Right ventricle myocardium superior (tissue), 1 donor: ENCODE data around the gene MAP3K1. TPM values are rescaled to one million over a fixed set of nuclear protein-coding genes. Genes with fewer than 3 reads are reported as not detected.

Source experiments
- ATAC-seq: fragments of 200-7000 bp; cut with Tn5 transposase; one replicate; pipeline ENCODE4 v1.9.1; 2020; ENCODE audit warnings: mild to moderate bottlenecking; ENCODE audit not compliant: poor library complexity
- DNase-seq: peaks from one replicate; pipeline ENCODE4 v3.0.0-alpha.2; 2020
- intact Hi-C: fragments of 100-400 bp; cut with DNase I; formaldehyde crosslinking; loops from one replicate; pipeline ENCODE4 v1.11.2; 2022
- total RNA-seq: library from RNA; stranded (reverse); fragmentation: NEBNext Ultra II Directional; extraction: Animal tissue kit (Norgen Biotek cat#: 25700); gene quantifications from one replicate; pipeline ENCODE4 v1.2.1, GENCODE V29; 2021
- donor health status: DM: no; HTN: yes; CAD: no; lungs with severe emphysema.

MAP3K1 gene
- total RNA-seq, 1 donor from 2014 or later: 5.6 TPM

GRCh38 chr5:56871777-56872176 is 56.4 kb downstream of the MAP3K1 start:
- ATAC-seq (no peak), DNase-seq (no peak)
- intact Hi-C loops: no loop called here

GRCh38 chr5:56873056-56873455 is 57.7 kb downstream of the MAP3K1 start:
- intact Hi-C loops: no loop called here
- ATAC-seq (no peak), DNase-seq (no peak)

GRCh38 chr5:56876327-56876726 is 61.0 kb downstream of the MAP3K1 start:
- ATAC-seq: no peak
- intact Hi-C loops: no loop called here
- DNase-seq: no peak

DNA sequence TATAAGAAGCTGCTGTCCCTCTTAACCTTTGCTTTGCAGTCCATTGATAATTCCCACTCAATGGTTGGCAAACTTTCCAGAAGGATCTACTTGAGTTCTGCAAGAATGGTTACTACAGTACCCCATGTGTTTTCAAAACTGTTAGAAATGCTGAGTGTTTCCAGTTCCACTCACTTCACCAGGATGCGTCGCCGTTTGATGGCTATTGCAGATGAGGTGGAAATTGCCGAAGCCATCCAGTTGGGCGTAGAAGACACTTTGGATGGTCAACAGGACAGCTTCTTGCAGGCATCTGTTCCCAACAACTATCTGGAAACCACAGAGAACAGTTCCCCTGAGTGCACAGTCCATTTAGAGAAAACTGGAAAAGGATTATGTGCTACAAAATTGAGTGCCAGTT is 66.2 kb downstream of the MAP3K1 start:
- ATAC-seq (no peak), DNase-seq (no peak)
- intact Hi-C loops: no loop called here

DNA sequence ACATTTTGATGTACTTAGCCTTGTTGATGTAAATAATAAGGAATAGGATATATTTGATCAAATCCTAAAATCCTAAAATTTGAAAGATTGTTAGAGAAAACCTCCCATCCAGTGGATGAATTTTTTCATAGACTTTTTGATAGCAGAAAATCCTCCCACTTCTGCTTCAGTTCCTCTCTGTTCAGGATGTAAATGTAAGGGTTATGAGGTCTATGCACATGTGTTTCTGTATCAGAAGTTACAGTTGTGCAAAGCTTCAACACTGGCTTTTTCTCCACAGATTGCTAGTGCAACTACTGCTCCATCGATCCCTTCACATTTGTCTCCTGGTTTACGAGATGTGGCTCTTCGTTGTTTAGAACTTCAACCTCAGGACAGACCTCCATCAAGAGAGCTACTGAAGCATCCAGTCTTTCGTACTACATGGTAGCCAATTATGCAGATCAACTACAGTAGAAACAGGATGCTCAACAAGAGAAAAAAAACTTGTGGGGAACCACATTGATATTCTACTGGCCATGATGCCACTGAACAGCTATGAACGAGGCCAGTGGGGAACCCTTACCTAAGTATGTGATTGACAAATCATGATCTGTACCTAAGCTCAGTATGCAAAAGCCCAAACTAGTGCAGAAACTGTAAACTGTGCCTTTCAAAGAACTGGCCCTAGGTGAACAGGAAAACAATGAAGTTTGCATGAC is 78.1 kb downstream of the MAP3K1 start:
- no peak for DNase-seq
- intact Hi-C loops: no loop called here
- ATAC-seq: no peak

DNA sequence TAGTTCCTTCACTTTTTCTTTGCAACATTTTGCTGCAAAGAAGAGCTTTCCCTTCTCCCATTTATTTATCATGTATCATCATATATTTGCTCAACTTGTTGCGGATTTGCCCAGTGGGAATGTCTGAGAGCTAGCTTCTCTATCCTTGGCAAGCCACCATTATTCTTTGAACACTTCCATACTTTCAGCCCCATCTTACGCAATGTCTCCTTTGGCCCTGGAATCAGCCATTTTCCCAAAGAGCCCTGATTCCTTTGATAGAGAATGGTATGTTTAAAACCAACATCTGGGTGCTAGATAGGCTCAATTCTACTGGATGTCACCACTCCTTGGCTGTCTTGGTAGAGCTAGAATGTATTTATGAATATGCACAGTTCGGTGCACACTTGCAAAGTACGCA is 81.4 kb downstream of the MAP3K1 start:
- intact Hi-C loops: no loop called here
- DNase-seq (no peak), ATAC-seq (no peak)

DNA sequence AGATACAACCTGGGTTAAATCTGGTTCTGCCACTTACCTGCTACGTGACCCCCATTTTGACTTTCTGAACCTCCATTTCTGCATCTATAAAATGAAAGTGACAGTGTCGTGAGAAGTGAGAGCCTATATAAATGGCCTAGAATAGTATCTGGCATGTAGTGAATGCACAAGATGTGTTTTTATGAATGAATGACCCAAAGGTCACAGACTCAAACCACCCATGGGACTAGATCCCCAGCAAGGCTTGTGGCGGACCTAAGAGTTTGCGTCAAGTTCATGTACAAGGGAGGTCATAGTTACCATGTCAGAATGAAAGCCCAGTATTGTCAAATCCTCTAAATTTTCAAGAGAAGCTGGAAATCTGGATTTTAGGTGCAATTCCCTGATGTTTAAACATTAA is 82.9 kb downstream of the MAP3K1 start:
- intact Hi-C loops: no loop called here
- ATAC-seq: no peak

GRCh38 chr5:56900395-56900794 is 85.0 kb downstream of the MAP3K1 start:
- intact Hi-C loops: loop anchor here (5.0 to 10.0 kb wide), 2 partner anchors 234 to 322 kb away; no protein-coding TSS in a partner anchor
- ATAC-seq (no peak), DNase-seq (no peak)

More for the DNA sequence above, 82.9 kb downstream of the MAP3K1 start:
- no peak for DNase-seq

DNA sequence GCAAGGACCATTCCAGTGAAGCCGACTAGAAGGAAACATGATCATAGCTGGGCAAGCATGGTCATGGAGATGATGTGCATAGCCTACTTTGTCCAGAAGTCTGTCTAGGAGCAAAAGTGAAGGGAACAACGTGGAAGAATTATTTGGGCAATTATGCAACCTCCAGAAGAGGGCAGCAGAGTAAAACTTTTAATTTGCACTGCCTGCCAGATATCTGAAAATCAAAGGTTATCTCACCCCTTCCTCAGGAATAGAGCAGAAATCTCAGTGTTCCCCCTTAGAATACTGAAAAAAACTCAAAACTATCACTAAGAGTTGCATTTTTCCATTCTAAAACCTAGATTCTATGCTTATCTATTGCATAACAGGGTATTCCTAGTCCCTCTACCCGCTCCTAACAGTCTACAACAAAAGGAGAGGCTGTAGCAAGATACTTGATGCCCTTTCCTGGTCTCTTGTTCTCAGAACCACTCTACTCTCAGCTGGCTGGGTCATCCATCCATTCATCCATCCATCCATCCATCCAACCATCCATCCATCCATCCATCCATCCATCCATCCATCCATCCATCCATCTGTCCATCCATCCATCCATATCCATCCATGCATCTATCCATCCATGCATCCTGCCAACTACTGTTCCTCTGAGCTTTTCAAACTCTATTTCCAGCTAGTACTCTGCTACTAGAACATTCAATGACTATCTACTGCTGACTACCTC is 85.7 kb downstream of the MAP3K1 start:
- intact Hi-C loops: loop anchor here (5.0 to 10.0 kb wide), 2 partner anchors 234 to 321 kb away; no protein-coding TSS in a partner anchor
- ATAC-seq: peak; percentile 74
- DNase-seq: no peak

GRCh38 chr5:56908942-56909293 is 93.6 kb downstream of the MAP3K1 start:
- ATAC-seq: peak; percentile 77
- peak; percentile 85 for DNase-seq
- intact Hi-C loops: loop anchor here (10.0 kb wide), 1 partner anchor 226 kb away; no protein-coding TSS in a partner anchor

GRCh38 chr5:56909294-56910209 is 94.2 kb downstream of the MAP3K1 start, which contains the start of gene SETD9:
TSS of gene SETD9 (plus strand) at chr5:56909596. CDS start at chr5:56909646, 50 bp downstream.
- DNase-seq (peak; percentile 100), ATAC-seq (peak; percentile 96)
- intact Hi-C loops: loop anchor here (10.0 kb wide), 1 partner anchor 225 kb away; no protein-coding TSS in a partner anchor

DNA sequence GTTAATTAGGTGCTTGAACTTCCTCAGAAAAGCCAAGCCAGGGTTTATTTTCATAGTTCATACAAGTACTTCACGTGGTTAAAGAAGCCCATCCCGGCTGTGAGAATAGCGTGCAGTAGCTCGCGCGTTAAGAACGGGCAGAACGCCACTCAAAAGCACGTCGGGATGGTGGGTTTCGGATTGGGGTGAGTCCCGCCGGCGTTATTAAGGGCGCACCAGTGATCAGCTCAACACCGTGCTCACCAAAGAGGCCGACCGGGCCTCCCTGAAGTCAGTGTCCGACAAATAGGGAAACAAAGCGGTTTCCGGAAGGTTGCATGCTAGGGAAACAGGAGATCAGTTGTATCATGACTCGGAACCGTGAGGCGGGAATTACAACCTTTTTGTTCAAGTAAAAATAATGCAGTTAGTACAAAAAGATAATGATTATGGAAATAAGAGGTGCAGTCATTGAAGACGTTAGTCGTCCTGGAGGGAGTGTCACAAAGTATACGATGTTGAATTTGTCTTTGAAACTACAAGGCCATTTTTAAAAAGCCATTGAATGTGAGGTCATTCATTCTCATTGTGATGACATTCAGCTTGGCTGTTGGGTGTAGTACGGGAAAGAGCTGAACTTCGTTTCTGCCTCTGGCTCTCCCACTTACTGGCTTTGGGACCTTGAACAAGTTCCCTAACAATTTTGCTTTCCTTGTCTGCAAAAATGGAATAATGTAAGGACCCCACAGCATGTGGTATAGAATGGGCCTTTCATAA is 95.0 kb downstream of the MAP3K1 start:
- DNase-seq (peak; percentile 69), ATAC-seq (peak; percentile 18)
- intact Hi-C loops: no loop called here

DNA sequence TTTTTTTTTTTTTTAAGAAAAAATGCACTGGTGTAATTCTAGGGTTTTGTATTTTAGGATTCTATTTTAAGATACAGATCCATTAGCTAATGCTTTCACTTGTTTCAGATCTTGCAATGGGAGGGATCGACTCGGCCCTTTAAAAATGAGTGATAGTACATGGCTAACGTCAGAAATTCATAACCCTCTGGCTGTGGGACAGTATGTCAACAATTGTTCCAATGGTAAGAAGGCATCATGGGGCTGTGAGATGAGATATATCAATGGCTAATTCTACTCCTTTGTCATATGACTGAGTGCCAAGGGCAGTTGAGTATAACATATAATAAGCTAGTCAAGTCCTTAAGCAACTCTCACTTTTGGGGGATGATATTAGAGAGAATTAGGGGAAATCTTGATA is 98.4 kb downstream of the MAP3K1 start:
- ATAC-seq (no peak), DNase-seq (no peak)
- intact Hi-C loops: no loop called here

DNA sequence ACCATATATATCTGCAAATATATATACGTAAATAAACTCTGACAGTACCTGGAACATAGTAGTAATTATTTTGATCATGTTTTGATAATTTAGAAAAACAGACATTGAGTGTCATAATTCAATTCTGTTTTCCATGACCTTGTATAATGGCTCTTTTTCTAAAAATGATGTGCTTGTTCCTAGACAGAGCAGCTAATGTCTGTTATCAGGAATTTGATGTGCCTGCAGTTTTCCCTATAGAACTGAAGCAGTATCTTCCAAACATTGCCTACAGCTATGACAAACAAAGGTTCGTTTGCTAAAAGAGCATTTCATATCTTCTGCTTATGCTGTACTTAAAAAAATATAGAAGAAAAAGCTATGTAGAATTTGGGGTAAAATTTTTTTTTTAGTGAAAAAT is 99.3 kb downstream of the MAP3K1 start:
- ATAC-seq: no peak
- no peak for DNase-seq
- intact Hi-C loops: no loop called here

GRCh38 chr5:56917534-56917933 is 102.2 kb downstream of the MAP3K1 start:
- ATAC-seq (peak; percentile 96), DNase-seq (peak; percentile 55)
- intact Hi-C loops: no loop called here

GRCh38 chr5:56918054-56918453 is 102.7 kb downstream of the MAP3K1 start:
- DNase-seq (no peak), ATAC-seq (peak; percentile 39)
- intact Hi-C loops: no loop called here

DNA sequence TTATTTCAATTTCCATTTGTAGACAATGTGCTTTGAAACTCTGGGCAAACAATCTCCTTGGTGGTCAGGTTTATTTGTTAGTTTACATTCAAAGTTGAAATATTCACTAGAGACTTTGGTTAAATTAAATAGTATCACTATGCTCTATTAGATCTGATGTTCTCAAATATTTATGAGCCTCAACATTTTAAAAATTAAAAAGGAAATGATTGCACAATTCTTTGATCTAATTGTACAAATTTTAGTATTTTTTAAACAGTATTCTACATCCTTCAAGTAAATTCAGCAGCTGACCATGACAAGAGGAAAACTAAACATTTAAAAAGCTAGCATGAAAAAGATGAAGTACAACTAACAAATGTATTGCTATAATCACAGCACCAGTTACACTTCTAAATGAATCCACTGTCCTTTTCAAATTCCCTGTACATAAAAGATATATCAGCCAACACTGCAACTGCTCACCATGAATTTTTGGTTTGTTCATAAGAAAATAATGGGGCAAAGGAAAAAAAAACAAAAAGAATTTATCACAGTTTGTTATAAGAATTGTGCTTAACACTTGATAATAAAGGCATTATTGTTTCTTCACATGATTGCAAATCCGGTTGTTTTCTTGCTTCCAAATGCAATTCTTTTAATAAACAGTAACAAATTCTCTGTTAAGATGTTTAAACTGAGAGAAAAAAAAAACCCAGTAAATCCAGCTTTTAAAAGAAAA is 104.8 kb downstream of the MAP3K1 start:
- ATAC-seq (no peak), DNase-seq (no peak)
- intact Hi-C loops: no loop called here

DNA sequence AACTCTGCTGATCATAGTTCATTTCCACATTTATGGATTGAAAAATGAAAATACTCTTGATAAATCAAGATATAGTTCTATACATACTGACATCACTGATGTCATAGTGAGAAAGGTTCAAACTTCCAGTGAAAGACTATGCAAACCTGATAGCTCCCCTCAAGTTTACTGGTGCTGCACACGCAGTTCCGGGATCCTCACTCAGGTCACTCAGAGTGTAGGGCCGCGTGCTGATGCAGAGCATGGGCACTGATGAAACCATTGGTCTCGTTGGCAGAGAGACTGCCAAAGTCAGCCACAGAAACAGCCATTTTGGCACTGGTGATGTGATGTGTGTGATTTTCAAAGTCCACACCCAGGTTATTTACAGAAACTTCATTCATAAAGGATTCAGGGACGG is 107.6 kb downstream of the MAP3K1 start:
- DNase-seq: no peak
- no peak for ATAC-seq
- intact Hi-C loops: no loop called here
